IMR-90 (cell line): ENCODE data around the gene GNG12. TPM values are rescaled to one million over a fixed set of nuclear protein-coding genes. Genes with fewer than 3 reads are reported as not detected.
A peak's percentile ranks its signal among the peaks of the same experiment; 100 is the strongest.

Experiments used
- ATAC-seq: fragments of 200-7000 bp; cut with Tn5 transposase; 2 replicates; pipeline ENCODE4 v1.9.1; 2020; ENCODE audit warnings: low read depth, mild to moderate bottlenecking, moderate library complexity
- BruUV-seq: library from RNA; stranded (reverse); fragments of 400-500 nt; replicated peaks from 2 replicates; lab custom pipeline; 2021; lab: Mats Ljungman, UMichigan
- CTCF ChIA-PET: fragments of 300-600 bp; formaldehyde crosslinking; extraction: SDS; loops from one replicate; lab custom pipeline; 2021; ENCODE audit warnings: antibody characterized with exemption; lab: Yijun Ruan, JAX
- POLR2A ChIA-PET: fragments of 300-600 bp; sonication (Branson Sonifier 250); formaldehyde crosslinking; loops from one replicate; lab custom pipeline; 2022; ENCODE audit warnings: antibody characterized with exemption; ENCODE audit not compliant: unreplicated experiment; lab: Charles Lee
- DNase-seq: peaks from one replicate; pipeline ENCODE4 v3.0.0; 2013
- H2AFZ ChIP-seq: replicated peaks from 2 replicates; pipeline ENCODE3; 2013; ENCODE audit warnings: low read length, mild to moderate bottlenecking; ENCODE audit not compliant: poor library complexity
- H2AK5ac ChIP-seq: 2 replicates; pipeline ENCODE4 v1.6.1; 2013; ENCODE audit warnings: low read depth, low read length, inconsistent platforms
- H2AK9ac ChIP-seq: replicated peaks from 2 replicates; pipeline ENCODE3; 2013; ENCODE audit warnings: mild to moderate bottlenecking, low read depth, low read length, moderate library complexity; ENCODE audit not compliant: poor library complexity
- H2BK120ac ChIP-seq: 2 replicates; pipeline ENCODE4 v1.6.1; 2013; ENCODE audit warnings: low read depth, low read length, inconsistent platforms
- H2BK15ac ChIP-seq: 3 replicates; pipeline ENCODE4 v1.6.1; 2013; ENCODE audit warnings: low read depth, low read length, inconsistent platforms
- H2BK20ac ChIP-seq: 2 replicates; pipeline ENCODE4 v1.6.1; 2013; ENCODE audit warnings: low read depth, mild to moderate bottlenecking, inconsistent platforms, low read length, moderate library complexity
- H2BK5ac ChIP-seq: 2 replicates; pipeline ENCODE4 v1.6.1; 2013; ENCODE audit warnings: mild to moderate bottlenecking, low read depth, low read length, inconsistent platforms; ENCODE audit not compliant: poor library complexity, severe bottlenecking
- H3K14ac ChIP-seq: replicated peaks from 2 replicates; pipeline ENCODE4 v1.6.1; 2013; ENCODE audit warnings: low read depth, low read length, inconsistent platforms
- H3K18ac ChIP-seq: 2 replicates; pipeline ENCODE4 v1.6.1; 2013; ENCODE audit warnings: low read depth, low read length, control low read depth
- H3K23ac ChIP-seq: 2 replicates; pipeline ENCODE4 v1.6.1; 2013; ENCODE audit warnings: low read depth, low read length, inconsistent platforms
- H3K27ac ChIP-seq: 2 replicates; pipeline ENCODE4 v1.5.1; 2013; ENCODE audit warnings: mild to moderate bottlenecking, control low read depth, low read length; ENCODE audit not compliant: insufficient read depth
- H3K27me3 ChIP-seq: 2 replicates; pipeline ENCODE4 v1.6.1; 2013; ENCODE audit warnings: low read length; ENCODE audit not compliant: control insufficient read depth, insufficient read depth
- H3K36me3 ChIP-seq: 2 replicates; pipeline ENCODE4 v1.6.1; 2013; ENCODE audit warnings: low read length, mixed read lengths; ENCODE audit not compliant: control insufficient read depth, insufficient read depth
- H3K4ac ChIP-seq: 2 replicates; pipeline ENCODE4 v1.6.1; 2013; ENCODE audit warnings: low read depth, low read length, inconsistent platforms
- H3K4me1 ChIP-seq: 2 replicates; pipeline ENCODE4 v1.6.1; 2013; ENCODE audit warnings: low read length, mixed read lengths; ENCODE audit not compliant: control insufficient read depth, insufficient read depth
- H3K4me2 ChIP-seq: 2 replicates; pipeline ENCODE4 v1.6.1; 2013; ENCODE audit warnings: low read depth, mild to moderate bottlenecking, control low read depth, low read length, moderate library complexity
- H3K4me3 ChIP-seq: 2 replicates; pipeline ENCODE4 v1.5.1; 2013; ENCODE audit warnings: low read depth, mild to moderate bottlenecking, control low read depth, low read length, moderate library complexity; ENCODE audit not compliant: insufficient read depth
- H3K56ac ChIP-seq: 2 replicates; pipeline ENCODE4 v1.6.1; 2013; ENCODE audit warnings: low read length, inconsistent platforms; ENCODE audit not compliant: insufficient read depth; ENCODE audit errors: extremely low read depth
- H3K79me1 ChIP-seq, 2 experiments: 2 replicates each; pipeline ENCODE4 v1.6.1; 2013; ENCODE audit warnings: low read length in 2 of 2, inconsistent platforms in 1 of 2, low read depth in 1 of 2
- H3K9ac ChIP-seq: 2 replicates; pipeline ENCODE4 v1.6.1; 2013; ENCODE audit warnings: low read depth, low read length, control low read depth
- H3K9me1 ChIP-seq: 2 replicates; pipeline ENCODE4 v1.6.1; 2013; ENCODE audit warnings: low read length, inconsistent platforms; ENCODE audit not compliant: insufficient read depth
- H3K9me3 ChIP-seq: 2 replicates; pipeline ENCODE4 v1.6.1; 2013; ENCODE audit warnings: low read length; ENCODE audit not compliant: control insufficient read depth, insufficient read depth
- H4K20me1 ChIP-seq: 2 replicates; pipeline ENCODE4 v1.6.1; 2013; ENCODE audit warnings: low read length, inconsistent platforms; ENCODE audit not compliant: insufficient read depth
- H4K5ac ChIP-seq: 2 replicates; pipeline ENCODE4 v1.6.1; 2013; ENCODE audit warnings: mild to moderate bottlenecking, low read depth, low read length, control low read depth
- H4K8ac ChIP-seq, 2 experiments: 2 replicates each; pipeline ENCODE4 v1.6.1; 2013; ENCODE audit warnings: low read depth in 2 of 2, low read length in 2 of 2, control low read depth in 1 of 2, inconsistent platforms in 1 of 2
- H4K91ac ChIP-seq: 2 replicates; pipeline ENCODE4 v1.6.1; 2013; ENCODE audit warnings: low read depth, low read length, inconsistent platforms; ENCODE audit not compliant: insufficient read depth
- BHLHE40 ChIP-seq: fragments of 150-350 bp; IDR thresholded peaks from 2 replicates; pipeline ENCODE4 v1.6.1; 2016; ENCODE audit warnings: mild to moderate bottlenecking, low read depth, low read length
- CEBPB ChIP-seq: IDR thresholded peaks from 2 replicates; pipeline ENCODE4 v1.6.1; 2012; ENCODE audit warnings: low read depth, low read length, improper control_type of control experiment
- MAFK ChIP-seq: IDR thresholded peaks from 2 replicates; pipeline ENCODE4 v1.6.1; 2012; ENCODE audit warnings: low read depth, low read length, improper control_type of control experiment
- MAZ ChIP-seq: IDR thresholded peaks from 2 replicates; pipeline ENCODE4 v1.6.1; 2012; ENCODE audit warnings: low read depth, mild to moderate bottlenecking, low read length, improper control_type of control experiment, moderate library complexity, borderline replicate concordance
- RFX5 ChIP-seq: IDR thresholded peaks from 2 replicates; pipeline ENCODE4 v1.8.0; 2012; ENCODE audit warnings: low read depth, mild to moderate bottlenecking, low read length, moderate library complexity
- WGBS, 2 experiments: methylation state at CpG; one replicate each; pipeline versions ENCODE4 v1.1.5 to v1.1.7; 2013; ENCODE audit warnings: missing lambda C conversion rate in 2 of 2; ENCODE audit not compliant: insufficient read length in 1 of 2; ENCODE audit errors: extremely low coverage in 2 of 2; 5-methylcytosine and 5-hydroxymethylcytosine counted together
- dilution Hi-C: fragments of 300-500 bp; cut with HindIII; formaldehyde crosslinking; loops from one replicate; pipeline ENCODE4 v1.14.3; 2018; ENCODE audit warnings: low sequenced_read_pairs; ENCODE audit not compliant: unreplicated experiment
- in situ Hi-C: fragments of 300-500 bp; cut with MboI; formaldehyde crosslinking; loops from 3 replicates; pipeline ENCODE4 v1.14.3; 2019; ENCODE audit warnings: low sequenced_read_pairs, inconsistent platforms, mixed read lengths
- intact Hi-C: fragments of 100-400 bp; cut with micrococcal nuclease; formaldehyde crosslinking; loops from 2 replicates; pipeline ENCODE4 v1.10.0; 2022
- polyA plus RNA-seq, 3 experiments: library from polyadenylated mRNA; depleted of rRNA; stranded (reverse); fragments of >200 nt; gene quantifications; 2 replicates each; pipeline ENCODE4 v1.2.3, GENCODE V29; 2012; ENCODE audit warnings: low replicate concordance in 1 of 3
- total RNA-seq: library from RNA; depleted of rRNA; stranded (reverse); fragments of >200 nt; gene quantifications from 2 replicates; pipeline ENCODE4 v1.2.3, GENCODE V29; 2012

The GNG12 gene
- total and polyA plus RNA-seq, 2 of the 4 experiments (the other 2 are of a cell fraction), result 92.3 to 132 TPM

- H3K4ac ChIP-seq, result no peak overlapping the region
- no peak overlapping the region for H3K4me3 ChIP-seq
- 0 out of 2 replicates have a peak overlapping the region, but pooled peaks have one; percentile 4 for H2AK5ac ChIP-seq
- H3K27me3 ChIP-seq, result no peaks in the 10 kb centered on the region
- H2AK9ac ChIP-seq, result no peak overlapping the region
- 0 out of 2 replicates have a peak, but pooled peaks have one; percentile 2 for TF ChIP-seq BHLHE40
- no peak; the same call in 1 of the 2 replicates for TF ChIP-seq MAFK
- TF ChIP-seq MAZ, result no peak
- peak; percentile 8; the same call in 1 of the 2 replicates for TF ChIP-seq CEBPB
- TF ChIP-seq RFX5, result no peak
- no CpG with 5 or more reads among the region's 3 CpGs for WGBS, 2 experiments
- peak overlapping the region; percentile 1 for H2BK5ac ChIP-seq
- no peaks in the 10 kb centered on the region for H3K79me1 ChIP-seq
- intact Hi-C loops (no loop called here), dilution Hi-C loops (no loop called here), in situ Hi-C loops (no loop called here)
- peak; percentile 79 for DNase-seq
- H3K9me3 ChIP-seq, result peaks cover under 1% of the 10 kb centered on the region; the same call in 1 of the 2 replicates
- no peak overlapping the region for H4K91ac ChIP-seq
- H4K8ac ChIP-seq, result no peak overlapping the region
- H3K23ac ChIP-seq, result no peak overlapping the region
- ChIA-PET CTCF (interaction anchor here (1.4 kb wide), 1 partner anchor 10 kb away, joined by 3 read pairs; no protein-coding TSS in a partner anchor), POLR2A (no interaction called here)
- H3K27ac ChIP-seq, result no peak overlapping the region
- H2BK15ac ChIP-seq, result no peak overlapping the region
- H2BK20ac ChIP-seq, result no peak overlapping the region
- H3K4me1 ChIP-seq, result peaks cover 3% of the 10 kb centered on the region
- no peak overlapping the region for H3K14ac ChIP-seq
- no peak overlapping the region for H2BK120ac ChIP-seq
- H4K20me1 ChIP-seq, result no peaks in the 10 kb centered on the region
- ATAC-seq, result peak; percentile 78
- H3K56ac ChIP-seq, result no peak overlapping the region
- no peak overlapping the region for H3K18ac ChIP-seq
- H3K9me1 ChIP-seq, result 0 out of 2 replicates have a peak, but pooled peaks cover 2% of the 10 kb centered on the region
- H3K4me2 ChIP-seq, result no peak overlapping the region
- no peak overlapping the region for H2AFZ ChIP-seq
- no peak overlapping the region for H4K5ac ChIP-seq
- no TSS peak for BruUV-seq
- H3K9ac ChIP-seq, result no peak overlapping the region
- H3K36me3 ChIP-seq, result no peaks in the 10 kb centered on the region
Measured at GRCh38 chr1:67880056-67880601, 46.9 kb upstream of the GNG12 start.
